HEK293 (cell line): ENCODE results near the gene PTPRH.
A peak's percentile ranks its signal among the peaks of the same experiment; 100 is the strongest.

ENCODE experiments used
- CTCF ChIA-PET: fragments of 350-600 bp; formaldehyde crosslinking; extraction: SDS; loops from one replicate; lab custom pipeline; 2021; ENCODE audit warnings: antibody characterized with exemption; lab: Yijun Ruan, JAX
- POLR2A ChIA-PET: fragments of 300-600 bp; formaldehyde crosslinking; extraction: SDS; loops from one replicate; lab custom pipeline; 2020; ENCODE audit warnings: antibody characterized with exemption, inconsistent platforms; lab: Yijun Ruan, JAX
- H3K27ac ChIP-seq: fragments of 200-500 bp; sonication (Bioruptor generic); 2 replicates; pipeline ENCODE4 v1.5.1; 2014; ENCODE audit warnings: low read depth, low read length, control low read depth, inconsistent platforms; ENCODE audit errors: extremely low read depth
- H3K36me3 ChIP-seq, 2 experiments: fragments of 200-500 bp in 1 of 2; sonication (Bioruptor generic) in 1 of 2; 1 replicate in 1 of 2; 2 replicates in 1 of 2; pipeline ENCODE4 v1.5.1; 2014 to 2017; ENCODE audit warnings: inconsistent platforms in 2 of 2, low read length in 2 of 2; ENCODE audit not compliant: control insufficient read depth in 2 of 2, insufficient read depth in 1 of 2
- H3K4me1 ChIP-seq: fragments of 200-500 bp; sonication (Bioruptor generic); 2 replicates; pipeline ENCODE4 v1.5.1; 2014; ENCODE audit warnings: mild to moderate bottlenecking, low read length, inconsistent platforms; ENCODE audit not compliant: control insufficient read depth, insufficient read depth
- H3K4me3 ChIP-seq: 2 replicates; pipeline ENCODE4 v1.5.1; 2011; ENCODE audit warnings: low read depth, mild to moderate bottlenecking, control low read depth, low read length, moderate library complexity
- H3K9me3 ChIP-seq: fragments of 200-500 bp; sonication (Bioruptor generic); 2 replicates; pipeline ENCODE4 v1.5.1; 2014; ENCODE audit warnings: low read depth, low read length, inconsistent platforms; ENCODE audit not compliant: control insufficient read depth, insufficient read depth
- GLI2 ChIP-seq: fragments of 450-650 bp; formaldehyde crosslinking; IDR thresholded peaks from 2 replicates; pipeline ENCODE4; 2017; ENCODE audit warnings: missing biosample characterization, missing genetic modification characterization, low read depth, borderline replicate concordance
- GLI4 ChIP-seq: fragments of 450-650 bp; formaldehyde crosslinking; IDR thresholded peaks from 2 replicates; pipeline ENCODE4 v1.5.1; 2016; ENCODE audit warnings: missing biosample characterization, missing genetic modification characterization
- KLF1 ChIP-seq: fragments of 450-650 bp; formaldehyde crosslinking; IDR thresholded peaks from 2 replicates; pipeline ENCODE4 v1.5.1; 2016; ENCODE audit warnings: missing biosample characterization, missing genetic modification characterization
- SP2 ChIP-seq: fragments of 450-650 bp; formaldehyde crosslinking; IDR thresholded peaks from 2 replicates; pipeline ENCODE4 v1.5.1; 2016; ENCODE audit warnings: missing biosample characterization, missing genetic modification characterization
- SP3 ChIP-seq: fragments of 450-650 bp; formaldehyde crosslinking; IDR thresholded peaks from 2 replicates; pipeline ENCODE4 v1.5.1; 2016; ENCODE audit warnings: missing biosample characterization, missing genetic modification characterization
- ZBTB21 ChIP-seq: fragments of 450-650 bp; formaldehyde crosslinking; IDR thresholded peaks from 2 replicates; pipeline ENCODE4 v1.5.1; 2017; ENCODE audit warnings: missing biosample characterization, missing genetic modification characterization
- ZFP3 ChIP-seq: fragments of 450-650 bp; formaldehyde crosslinking; IDR thresholded peaks from 2 replicates; pipeline ENCODE4 v1.5.1; 2016; ENCODE audit warnings: low read depth, missing biosample characterization, missing genetic modification characterization
- ZNF112 ChIP-seq: fragments of 450-650 bp; formaldehyde crosslinking; IDR thresholded peaks from 2 replicates; pipeline ENCODE4 v1.5.0; 2017; ENCODE audit warnings: missing biosample characterization, missing genetic modification characterization
- ZNF121 ChIP-seq: fragments of 450-650 bp; formaldehyde crosslinking; IDR thresholded peaks from 2 replicates; pipeline ENCODE4 v1.5.1; 2016; ENCODE audit warnings: missing biosample characterization, missing genetic modification characterization
- ZNF133 ChIP-seq: fragments of 450-650 bp; formaldehyde crosslinking; IDR thresholded peaks from 2 replicates; pipeline ENCODE4 v1.5.1; 2016; ENCODE audit warnings: missing biosample characterization, missing genetic modification characterization
- ZNF341 ChIP-seq: fragments of 450-650 bp; formaldehyde crosslinking; IDR thresholded peaks from 2 replicates; pipeline ENCODE4; 2016; ENCODE audit warnings: low read depth, missing biosample characterization, missing genetic modification characterization
- ZNF350 ChIP-seq: fragments of 450-650 bp; formaldehyde crosslinking; IDR thresholded peaks from 2 replicates; pipeline ENCODE4 v1.5.0; 2017; ENCODE audit warnings: missing biosample characterization, mild to moderate bottlenecking, missing genetic modification characterization
- ZNF701 ChIP-seq: fragments of 450-650 bp; formaldehyde crosslinking; IDR thresholded peaks from 2 replicates; pipeline ENCODE4 v1.5.1; 2016; ENCODE audit warnings: missing biosample characterization, missing genetic modification characterization
- ZNF791 ChIP-seq: fragments of 450-650 bp; formaldehyde crosslinking; IDR thresholded peaks from 2 replicates; pipeline ENCODE4 v1.5.1; 2016; ENCODE audit warnings: missing biosample characterization, missing genetic modification characterization
- TF ChIP-seq, protein P1 (sequence below): fragments of 450-650 bp; formaldehyde crosslinking; IDR thresholded peaks from 2 replicates; pipeline ENCODE4 v1.5.1; 2016; ENCODE audit warnings: missing biosample characterization, missing genetic modification characterization, borderline replicate concordance
- TF ChIP-seq, protein P2 (sequence below): fragments of 450-650 bp; formaldehyde crosslinking; IDR thresholded peaks from 2 replicates; pipeline ENCODE4 v1.5.1; 2016; ENCODE audit warnings: missing biosample characterization, missing genetic modification characterization
- TF ChIP-seq, protein P3 (sequence below): fragments of 450-650 bp; formaldehyde crosslinking; IDR thresholded peaks from 2 replicates; pipeline ENCODE4 v1.5.1; 2016; ENCODE audit warnings: missing biosample characterization, missing genetic modification characterization
- TF ChIP-seq, protein P4 (sequence below): fragments of 450-650 bp; formaldehyde crosslinking; IDR thresholded peaks from 2 replicates; pipeline ENCODE4 v1.5.1; 2016; ENCODE audit warnings: missing biosample characterization, missing genetic modification characterization

The PTPRH gene

DNA sequence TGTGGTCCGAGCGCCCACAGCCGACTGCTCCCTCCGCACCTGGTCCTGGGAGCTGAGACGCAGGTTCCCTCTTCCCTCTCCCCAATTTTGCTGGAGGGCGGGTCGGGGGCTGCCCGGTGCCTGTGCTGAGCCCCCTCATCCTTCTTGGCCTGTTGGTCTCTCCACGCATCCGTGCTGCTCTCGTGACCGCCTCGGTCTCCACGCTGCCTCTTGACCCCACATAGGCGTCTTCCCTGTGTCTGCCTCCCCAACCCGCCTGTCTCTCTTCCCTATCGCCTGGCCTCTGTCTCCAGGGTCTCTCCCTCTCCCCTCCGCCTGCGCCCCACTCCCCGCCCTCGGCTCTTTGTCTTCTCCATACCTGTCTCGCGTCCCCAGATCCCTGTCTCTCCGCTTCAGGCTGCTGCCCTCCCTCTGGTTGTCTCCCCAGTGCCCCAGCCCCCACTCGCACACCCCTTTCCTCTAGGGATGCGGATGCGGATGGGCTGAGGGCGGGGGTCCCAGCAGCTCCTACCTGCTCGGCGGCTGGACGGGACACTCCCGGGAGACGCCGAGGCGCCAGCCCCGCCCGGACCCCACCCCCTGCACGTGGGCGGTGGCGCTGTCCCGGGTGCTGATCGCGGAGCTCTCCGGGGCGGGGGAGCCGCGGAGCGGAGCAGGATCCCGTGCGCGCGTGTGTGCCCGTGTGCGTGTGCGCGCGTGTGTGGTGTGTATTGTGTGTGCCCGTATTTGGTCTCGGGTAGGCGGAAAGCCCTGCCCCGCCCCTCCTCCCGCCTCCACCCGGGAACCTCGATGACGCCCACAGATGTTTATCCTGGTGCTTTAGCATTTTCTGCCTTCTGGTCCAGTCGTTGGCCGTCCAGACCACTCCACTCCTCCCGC is 29.5 kb downstream of the PTPRH start, which contains the start of gene SYT5 (continued):
- peak; percentile 74 for TF ChIP-seq SP3 (tag by site-specific recombination)
- no peak for TF ChIP-seq ZFP3 (tag by site-specific recombination)
- TF ChIP-seq, protein P1, sequence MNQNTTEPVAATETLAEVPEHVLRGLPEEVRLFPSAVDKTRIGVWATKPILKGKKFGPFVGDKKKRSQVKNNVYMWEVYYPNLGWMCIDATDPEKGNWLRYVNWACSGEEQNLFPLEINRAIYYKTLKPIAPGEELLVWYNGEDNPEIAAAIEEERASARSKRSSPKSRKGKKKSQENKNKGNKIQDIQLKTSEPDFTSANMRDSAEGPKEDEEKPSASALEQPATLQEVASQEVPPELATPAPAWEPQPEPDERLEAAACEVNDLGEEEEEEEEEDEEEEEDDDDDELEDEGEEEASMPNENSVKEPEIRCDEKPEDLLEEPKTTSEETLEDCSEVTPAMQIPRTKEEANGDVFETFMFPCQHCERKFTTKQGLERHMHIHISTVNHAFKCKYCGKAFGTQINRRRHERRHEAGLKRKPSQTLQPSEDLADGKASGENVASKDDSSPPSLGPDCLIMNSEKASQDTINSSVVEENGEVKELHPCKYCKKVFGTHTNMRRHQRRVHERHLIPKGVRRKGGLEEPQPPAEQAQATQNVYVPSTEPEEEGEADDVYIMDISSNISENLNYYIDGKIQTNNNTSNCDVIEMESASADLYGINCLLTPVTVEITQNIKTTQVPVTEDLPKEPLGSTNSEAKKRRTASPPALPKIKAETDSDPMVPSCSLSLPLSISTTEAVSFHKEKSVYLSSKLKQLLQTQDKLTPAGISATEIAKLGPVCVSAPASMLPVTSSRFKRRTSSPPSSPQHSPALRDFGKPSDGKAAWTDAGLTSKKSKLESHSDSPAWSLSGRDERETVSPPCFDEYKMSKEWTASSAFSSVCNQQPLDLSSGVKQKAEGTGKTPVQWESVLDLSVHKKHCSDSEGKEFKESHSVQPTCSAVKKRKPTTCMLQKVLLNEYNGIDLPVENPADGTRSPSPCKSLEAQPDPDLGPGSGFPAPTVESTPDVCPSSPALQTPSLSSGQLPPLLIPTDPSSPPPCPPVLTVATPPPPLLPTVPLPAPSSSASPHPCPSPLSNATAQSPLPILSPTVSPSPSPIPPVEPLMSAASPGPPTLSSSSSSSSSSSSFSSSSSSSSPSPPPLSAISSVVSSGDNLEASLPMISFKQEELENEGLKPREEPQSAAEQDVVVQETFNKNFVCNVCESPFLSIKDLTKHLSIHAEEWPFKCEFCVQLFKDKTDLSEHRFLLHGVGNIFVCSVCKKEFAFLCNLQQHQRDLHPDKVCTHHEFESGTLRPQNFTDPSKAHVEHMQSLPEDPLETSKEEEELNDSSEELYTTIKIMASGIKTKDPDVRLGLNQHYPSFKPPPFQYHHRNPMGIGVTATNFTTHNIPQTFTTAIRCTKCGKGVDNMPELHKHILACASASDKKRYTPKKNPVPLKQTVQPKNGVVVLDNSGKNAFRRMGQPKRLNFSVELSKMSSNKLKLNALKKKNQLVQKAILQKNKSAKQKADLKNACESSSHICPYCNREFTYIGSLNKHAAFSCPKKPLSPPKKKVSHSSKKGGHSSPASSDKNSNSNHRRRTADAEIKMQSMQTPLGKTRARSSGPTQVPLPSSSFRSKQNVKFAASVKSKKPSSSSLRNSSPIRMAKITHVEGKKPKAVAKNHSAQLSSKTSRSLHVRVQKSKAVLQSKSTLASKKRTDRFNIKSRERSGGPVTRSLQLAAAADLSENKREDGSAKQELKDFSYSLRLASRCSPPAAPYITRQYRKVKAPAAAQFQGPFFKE (tag by site-specific recombination), result no peak
- TF ChIP-seq KLF1, result peak; percentile 90
- TF ChIP-seq, protein P2, sequence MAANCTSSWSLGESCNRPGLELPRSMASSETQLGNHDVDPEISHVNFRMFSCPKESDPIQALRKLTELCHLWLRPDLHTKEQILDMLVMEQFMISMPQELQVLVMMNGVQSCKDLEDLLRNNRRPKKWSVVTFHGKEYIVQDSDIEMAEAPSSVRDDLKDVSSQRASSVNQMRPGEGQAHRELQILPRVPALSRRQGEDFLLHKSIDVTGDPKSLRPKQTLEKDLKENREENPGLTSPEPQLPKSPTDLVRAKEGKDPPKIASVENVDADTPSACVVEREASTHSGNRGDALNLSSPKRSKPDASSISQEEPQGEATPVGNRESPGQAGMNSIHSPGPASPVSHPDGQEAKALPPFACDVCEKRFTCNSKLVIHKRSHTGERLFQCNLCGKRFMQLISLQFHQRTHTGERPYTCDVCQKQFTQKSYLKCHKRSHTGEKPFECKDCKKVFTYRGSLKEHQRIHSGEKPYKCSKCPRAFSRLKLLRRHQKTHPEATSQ (tag by site-specific recombination), result no peak
- TF ChIP-seq GLI4 (tag by site-specific recombination), result no peak
- TF ChIP-seq SP2 (tag by site-specific recombination), result no peak; the same call in 1 of the 2 replicates

DNA sequence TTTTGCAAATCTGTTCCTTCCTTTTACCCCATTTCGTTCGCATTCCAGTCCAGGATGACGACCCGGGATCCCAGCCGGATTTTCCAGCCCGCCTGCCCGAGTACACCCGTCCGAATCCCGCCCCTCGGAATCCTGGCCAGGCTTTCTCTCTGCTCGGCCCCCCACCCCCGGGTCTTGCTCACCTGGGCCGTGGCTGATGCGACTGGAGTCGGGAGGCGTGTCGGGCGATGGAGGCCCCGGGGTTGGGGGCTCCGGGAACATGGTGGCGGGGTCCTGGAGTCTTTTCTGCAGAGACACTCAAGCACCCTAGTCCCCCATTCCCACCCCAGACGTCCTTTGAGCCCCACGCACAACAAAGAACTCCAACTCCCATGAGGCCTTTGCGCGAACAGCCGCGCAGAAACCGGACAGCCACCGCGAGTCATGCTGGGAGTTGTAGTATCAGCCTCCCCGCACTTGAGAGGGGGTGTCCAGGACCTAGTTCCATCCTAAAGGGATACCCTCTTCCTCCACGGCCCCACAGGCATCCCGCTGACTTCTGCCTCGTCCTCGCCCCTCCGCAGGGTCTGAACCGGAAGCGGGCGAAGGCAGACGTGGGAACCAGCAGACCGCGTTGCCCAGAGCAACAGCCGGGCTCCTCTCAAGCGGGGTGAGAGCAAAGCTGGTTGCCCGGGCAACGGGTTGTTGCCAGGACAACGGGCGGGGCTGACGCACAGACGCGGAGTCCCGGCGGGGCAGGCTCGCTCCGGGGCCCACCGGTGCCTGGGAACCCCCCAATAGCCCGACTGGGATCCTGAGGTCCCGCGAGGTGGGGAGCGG is 30.3 kb downstream of the PTPRH start:
- no peaks in the 10 kb centered on the region for H3K9me3 ChIP-seq
- H3K36me3 ChIP-seq, result no peaks in the 10 kb centered on the region
- no peak overlapping the region for H3K27ac ChIP-seq
- peaks cover 8% of the 10 kb centered on the region for H3K4me1 ChIP-seq
- peak overlapping the region; percentile 17 for H3K4me3 ChIP-seq
- CTCF ChIA-PET, result interaction anchor here (1.1 to 1.4 kb wide), 2 partner anchors 38 to 454 kb away, joined by 3 to 5 read pairs; no protein-coding TSS in a partner anchor
- POLR2A ChIA-PET, result interaction anchor here (0.7 to 2.6 kb wide), 4 partner anchors 12 to 80 kb away, joined by 3 to 8 read pairs (median 5); partner anchors contain the start of gene PPP6R1
- TF ChIP-seq ZNF791, result no peak
- no peak for TF ChIP-seq GLI2 (tag by site-specific recombination)
- no peak for TF ChIP-seq ZNF112 (tag by site-specific recombination)
- peak; percentile 66 for TF ChIP-seq SP3 (tag by site-specific recombination)
- no peak for TF ChIP-seq ZNF350
- no peak for TF ChIP-seq ZNF701 (tag by site-specific recombination)
- no peak for TF ChIP-seq ZNF133 (tag by site-specific recombination)
- TF ChIP-seq, protein P3, sequence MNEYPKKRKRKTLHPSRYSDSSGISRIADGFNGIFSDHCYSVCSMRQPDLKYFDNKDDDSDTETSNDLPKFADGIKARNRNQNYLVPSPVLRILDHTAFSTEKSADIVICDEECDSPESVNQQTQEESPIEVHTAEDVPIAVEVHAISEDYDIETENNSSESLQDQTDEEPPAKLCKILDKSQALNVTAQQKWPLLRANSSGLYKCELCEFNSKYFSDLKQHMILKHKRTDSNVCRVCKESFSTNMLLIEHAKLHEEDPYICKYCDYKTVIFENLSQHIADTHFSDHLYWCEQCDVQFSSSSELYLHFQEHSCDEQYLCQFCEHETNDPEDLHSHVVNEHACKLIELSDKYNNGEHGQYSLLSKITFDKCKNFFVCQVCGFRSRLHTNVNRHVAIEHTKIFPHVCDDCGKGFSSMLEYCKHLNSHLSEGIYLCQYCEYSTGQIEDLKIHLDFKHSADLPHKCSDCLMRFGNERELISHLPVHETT (tag by site-specific recombination), result no peak
- TF ChIP-seq ZNF341 (tag by site-specific recombination), result peak; percentile 85
- TF ChIP-seq ZBTB21 (tag by site-specific recombination), result no peak; the same call in 1 of the 2 replicates
- TF ChIP-seq, protein P1 (tag by site-specific recombination), result no peak
- TF ChIP-seq, protein P4, sequence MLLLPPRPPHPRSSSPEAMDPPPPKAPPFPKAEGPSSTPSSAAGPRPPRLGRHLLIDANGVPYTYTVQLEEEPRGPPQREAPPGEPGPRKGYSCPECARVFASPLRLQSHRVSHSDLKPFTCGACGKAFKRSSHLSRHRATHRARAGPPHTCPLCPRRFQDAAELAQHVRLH (tag by site-specific recombination), result peak; percentile 39; the same call in 1 of the 2 replicates
- peak; percentile 86 for TF ChIP-seq ZNF121 (tag by site-specific recombination)
